SK-N-MC (cell line): ENCODE measurements around the gene COBL.

Experiments
- FOXP2 ChIP-seq: optimal IDR thresholded peaks from 2 replicates; pipeline ENCODE3; 2011; ENCODE audit warnings: mild to moderate bottlenecking, moderate library complexity; ENCODE audit not compliant: insufficient read depth; ENCODE audit errors: extremely low read length, control extremely low read depth
- POLR2AphosphoS5 ChIP-seq: IDR thresholded peaks from 2 replicates; pipeline ENCODE4 v1.6.1; 2012; ENCODE audit warnings: mild to moderate bottlenecking, low read depth, low read length, borderline replicate concordance

GRCh38 chr7:50970092-50970491 is 346.5 kb downstream of the COBL start:
- no peak for TF ChIP-seq FOXP2
- no peak for TF ChIP-seq POLR2AphosphoS5
